Activated CD4-positive, alpha-beta T cell treated with anti-CD3 and anti-CD28 coated beads, Interleukin-2, amount 50 U/mL, for 1 hour (primary cell): Measurements from ENCODE around the gene APMAP.
"Not testable (repeated sequence)": the region's sequence is repeated elsewhere in the genome, so short reads cannot be mapped to it uniquely, and the experiment has no call there.

Experiments used
- DNase-seq: peaks from one replicate; pipeline ENCODE4 v3.0.0-alpha.2; 2020

APMAP gene

DNA sequence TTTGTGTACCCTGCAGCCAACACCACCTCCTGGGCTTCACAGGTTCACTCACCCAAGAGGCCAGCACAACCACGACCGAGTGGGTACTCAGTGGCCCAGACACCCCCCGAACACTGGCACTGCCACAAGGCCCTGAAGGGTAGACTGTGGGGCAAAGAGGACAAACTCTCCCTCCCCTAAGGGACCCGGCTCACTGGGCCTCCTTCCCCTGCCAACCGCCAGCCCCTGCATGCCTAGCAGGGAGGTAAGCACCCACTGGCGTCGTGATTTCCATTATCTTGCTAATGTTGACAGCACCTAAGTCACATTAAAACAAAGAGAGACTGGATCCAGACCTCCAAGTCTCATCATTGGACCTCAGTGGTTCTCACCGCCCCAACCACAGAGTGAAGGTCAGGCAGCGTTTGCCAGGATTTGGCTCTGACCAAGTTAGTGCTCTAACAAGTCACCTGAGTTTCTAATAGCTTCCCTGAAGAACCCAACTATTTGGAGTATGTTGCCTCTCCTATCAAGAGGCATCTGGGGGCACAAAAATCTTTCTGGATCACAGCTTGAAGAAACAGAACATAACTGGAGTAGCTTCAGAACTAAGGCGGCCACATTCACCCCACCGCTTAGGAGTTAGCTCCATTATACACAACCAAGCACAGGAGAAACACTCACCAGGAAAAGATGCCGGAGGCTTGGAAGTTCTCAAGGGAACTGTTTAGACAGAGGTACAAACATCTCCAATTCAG, 14.0 kb upstream of the APMAP start:
- DNase-seq: no peak

DNA sequence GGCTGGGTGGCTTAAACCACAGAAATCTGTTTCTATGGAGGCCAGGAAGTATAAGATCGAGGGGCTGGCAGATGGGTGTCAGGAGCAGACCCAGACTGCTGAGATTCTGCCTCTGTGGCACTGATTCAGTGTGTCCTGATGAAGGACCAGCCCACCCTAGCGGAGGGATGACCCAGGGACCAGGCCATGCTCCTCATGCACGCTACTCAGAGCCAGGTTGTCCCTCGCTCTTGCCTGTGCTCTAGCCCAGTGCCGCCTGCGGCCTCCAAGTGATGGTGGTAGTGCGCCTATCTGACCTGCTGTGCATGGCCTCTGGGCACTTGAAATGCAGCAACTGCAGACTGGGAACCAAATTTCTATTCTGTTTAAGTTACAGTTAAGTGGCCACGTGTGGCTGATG, 13.1 kb upstream of the APMAP start:
- DNase-seq: no peak

DNA sequence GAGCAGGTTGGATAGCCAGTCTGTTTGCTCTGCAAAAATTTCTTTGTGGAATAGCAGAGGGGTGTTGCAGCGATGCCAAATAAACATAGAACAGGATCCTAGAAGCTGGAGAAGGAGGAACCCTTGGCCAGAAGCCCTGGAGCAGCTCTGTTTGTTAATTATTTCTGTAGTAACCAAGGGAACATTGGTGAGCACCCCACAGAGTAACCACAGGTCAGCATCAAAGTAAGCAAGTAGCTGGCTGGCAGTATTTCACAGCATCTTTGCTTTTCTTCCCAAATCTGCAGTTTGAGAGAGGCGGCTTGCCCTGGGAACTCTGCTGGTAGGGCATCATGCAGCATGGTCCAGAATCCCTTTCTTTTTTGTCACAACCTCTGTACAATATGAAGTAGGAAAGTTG, 12.7 kb upstream of the APMAP start:
- no peak for DNase-seq

DNA sequence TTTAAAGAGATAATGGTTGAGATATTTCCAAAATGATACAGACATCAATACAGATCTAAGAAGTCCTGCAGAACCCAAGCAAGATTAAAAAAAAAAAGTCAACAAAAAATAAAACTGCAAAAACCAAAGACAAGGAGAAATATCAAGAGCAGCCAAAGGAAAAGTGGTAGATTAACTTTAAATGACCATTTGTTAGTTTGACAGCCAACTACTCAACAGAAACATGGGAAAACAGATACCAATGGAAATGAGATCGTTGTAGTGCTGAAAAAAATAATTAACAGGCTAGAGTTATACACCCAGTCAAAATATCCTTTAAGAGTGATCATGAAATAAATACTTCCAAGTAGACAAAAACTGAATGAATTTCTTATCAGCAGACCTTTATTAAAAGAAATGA, 10.5 kb upstream of the APMAP start:
- DNase-seq: no peak

DNA sequence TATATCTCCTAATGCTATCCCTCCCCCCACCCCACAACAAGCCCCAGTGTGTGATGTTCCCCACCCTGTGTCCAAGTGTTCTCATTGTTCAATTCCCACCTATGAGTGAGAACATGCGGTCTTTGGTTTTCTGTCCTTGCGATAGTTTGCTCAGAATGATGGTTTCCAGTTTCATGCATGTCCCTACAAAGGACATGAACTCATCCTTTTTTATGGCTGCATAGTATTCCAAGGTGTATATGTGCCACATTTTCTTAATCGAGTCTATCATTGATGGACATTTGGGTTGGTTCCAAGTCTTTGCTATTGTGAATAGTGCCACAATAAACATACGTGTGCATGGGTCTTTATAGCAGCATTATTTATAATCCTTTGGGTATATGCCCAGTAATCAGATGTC, 8.8 kb upstream of the APMAP start:
- not testable (repeated sequence) for DNase-seq

DNA sequence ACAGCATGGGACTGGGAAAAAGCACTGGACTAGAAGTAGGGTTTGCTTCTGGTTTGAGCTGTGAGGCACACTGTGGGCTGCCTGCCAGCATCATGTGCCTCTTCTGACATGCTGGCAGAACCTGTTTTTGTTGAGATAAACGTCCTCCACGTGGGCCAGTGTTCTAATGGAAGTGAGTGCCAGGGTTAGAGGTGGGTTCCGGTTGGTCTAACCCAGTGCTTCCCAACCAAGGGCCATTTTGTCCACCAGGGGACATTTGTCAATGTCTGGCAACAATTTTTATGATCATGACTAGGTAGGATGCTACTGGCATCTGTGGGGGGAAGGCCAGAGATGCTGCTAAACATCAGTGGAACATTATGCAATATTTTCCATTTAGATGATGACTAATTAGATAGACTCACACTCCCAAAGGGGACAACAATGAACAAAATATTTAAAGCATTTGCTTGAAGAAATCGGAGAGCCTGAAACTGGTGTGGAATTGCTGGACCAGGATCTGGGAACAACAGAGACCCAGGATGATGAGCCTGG, 7.8 kb upstream of the APMAP start:
- no peak for DNase-seq

DNA sequence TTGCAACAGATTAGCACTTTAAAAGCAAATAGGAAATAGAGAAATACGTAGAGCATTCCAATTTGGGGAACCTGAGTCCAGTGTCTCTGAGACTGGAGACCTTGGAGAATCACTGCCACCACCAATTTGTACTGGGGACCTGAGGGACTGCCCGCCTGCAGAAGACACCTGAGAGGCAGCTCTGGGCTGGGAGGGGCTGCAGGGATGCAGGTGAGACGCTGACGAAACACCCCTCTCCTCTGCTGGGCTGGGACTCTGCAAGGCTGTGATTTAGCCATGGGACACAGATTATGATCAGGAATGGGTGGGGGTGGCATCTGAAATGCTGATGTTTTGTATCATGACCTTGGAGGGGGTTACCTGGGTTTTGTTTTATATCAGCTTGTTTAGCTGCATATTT, 7.0 kb upstream of the APMAP start:
- DNase-seq: no peak

DNA sequence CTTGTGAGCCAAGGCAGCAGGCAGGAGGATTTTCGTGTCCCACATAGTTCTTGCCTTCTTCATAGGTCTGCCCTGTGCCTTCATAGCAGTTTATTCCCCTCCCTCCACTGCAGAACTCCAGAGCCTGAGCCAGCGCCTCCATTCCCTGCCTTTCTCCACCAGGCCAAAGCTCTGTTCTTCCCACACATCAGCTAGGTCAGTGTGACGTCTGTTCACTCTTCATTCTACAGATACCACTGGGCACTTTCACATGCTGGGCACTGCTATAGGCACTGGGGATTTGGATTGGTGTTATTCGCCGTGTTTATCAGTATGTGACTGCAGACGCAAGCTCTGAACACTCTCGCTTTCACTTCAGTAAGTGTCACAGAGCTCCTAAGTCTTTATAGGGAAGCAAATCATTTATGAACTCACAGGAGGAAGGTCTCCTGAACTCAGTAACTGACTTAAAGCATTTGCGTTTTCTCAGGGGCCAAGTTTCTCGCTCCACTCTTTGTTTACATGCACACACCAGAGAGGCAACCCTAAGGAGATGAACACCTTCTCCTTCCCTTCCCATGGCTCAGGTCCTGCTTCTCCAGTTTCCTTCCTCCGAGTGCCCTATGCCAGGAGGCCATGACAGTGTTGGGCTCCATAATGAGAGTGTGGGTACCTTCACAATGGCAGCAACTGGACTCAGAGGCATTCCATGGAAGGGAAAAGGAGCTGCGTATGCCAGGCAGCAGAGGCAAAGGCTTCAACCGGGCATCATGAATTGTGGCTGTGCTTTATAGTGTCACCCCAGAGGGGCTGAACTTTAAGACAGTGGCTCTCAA, 6.3 kb upstream of the APMAP start:
- no peak for DNase-seq

DNA sequence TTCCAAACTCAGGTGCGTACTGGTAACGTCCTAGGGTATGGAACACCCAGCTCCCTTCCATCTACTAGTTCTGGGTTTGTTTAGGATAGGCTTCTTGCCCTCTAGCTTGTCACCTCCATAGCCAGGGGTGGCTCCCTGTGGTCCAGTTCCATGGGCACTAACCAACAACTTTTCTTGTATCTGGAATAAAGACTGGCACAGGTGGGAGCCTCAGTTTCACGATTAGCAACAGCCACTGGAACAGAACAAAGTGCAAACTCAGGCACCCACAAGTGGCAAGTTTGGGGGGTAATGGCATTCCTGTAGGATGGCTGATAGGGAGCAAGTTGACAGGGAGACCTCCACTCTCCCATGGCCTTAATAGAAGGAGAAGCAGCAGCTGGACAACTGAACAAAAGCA, 5.6 kb upstream of the APMAP start:
- no peak for DNase-seq

DNA sequence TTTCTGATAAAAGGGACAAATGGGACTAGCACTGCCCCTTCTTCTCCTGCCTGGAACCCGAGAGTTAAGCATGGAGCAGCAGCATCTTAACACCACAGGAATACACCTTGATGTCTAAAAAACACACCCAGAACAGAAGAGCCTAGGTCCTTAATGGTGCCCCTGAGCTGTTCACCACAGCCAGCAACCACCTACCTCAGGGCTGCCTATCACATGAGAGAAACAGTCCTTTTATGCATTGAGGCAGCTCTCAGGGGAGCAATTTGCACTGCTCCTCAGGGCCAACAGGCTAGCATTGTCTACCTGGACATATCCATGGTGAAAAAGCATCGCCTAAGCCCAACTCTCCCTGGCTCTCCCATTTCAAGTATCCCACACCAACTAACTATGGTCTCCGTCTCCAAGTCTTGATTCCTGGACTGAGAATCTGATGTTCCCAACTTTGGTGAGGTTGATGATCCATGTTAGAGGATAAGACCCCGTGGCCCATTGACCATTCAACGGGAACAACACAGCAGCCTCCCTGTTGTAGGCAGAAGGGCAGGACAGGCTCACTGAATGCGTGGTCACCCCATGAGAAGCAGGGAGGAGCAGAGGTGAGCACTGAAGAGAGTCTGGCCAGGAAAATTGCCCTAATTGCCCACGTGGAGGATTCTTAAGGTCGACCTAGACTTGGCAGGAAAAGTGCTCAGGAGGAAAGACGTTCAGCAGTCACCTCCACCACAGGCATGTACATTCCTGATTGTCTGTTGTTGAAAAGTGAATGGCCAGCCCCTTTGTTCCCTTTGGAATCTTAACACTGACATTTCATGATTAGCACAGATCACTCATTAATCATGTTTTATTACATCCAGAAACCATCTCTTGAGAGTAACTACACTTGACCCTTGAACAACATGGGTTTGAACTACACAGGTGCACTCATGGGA, 4.2 kb upstream of the APMAP start:
- no peak for DNase-seq

DNA sequence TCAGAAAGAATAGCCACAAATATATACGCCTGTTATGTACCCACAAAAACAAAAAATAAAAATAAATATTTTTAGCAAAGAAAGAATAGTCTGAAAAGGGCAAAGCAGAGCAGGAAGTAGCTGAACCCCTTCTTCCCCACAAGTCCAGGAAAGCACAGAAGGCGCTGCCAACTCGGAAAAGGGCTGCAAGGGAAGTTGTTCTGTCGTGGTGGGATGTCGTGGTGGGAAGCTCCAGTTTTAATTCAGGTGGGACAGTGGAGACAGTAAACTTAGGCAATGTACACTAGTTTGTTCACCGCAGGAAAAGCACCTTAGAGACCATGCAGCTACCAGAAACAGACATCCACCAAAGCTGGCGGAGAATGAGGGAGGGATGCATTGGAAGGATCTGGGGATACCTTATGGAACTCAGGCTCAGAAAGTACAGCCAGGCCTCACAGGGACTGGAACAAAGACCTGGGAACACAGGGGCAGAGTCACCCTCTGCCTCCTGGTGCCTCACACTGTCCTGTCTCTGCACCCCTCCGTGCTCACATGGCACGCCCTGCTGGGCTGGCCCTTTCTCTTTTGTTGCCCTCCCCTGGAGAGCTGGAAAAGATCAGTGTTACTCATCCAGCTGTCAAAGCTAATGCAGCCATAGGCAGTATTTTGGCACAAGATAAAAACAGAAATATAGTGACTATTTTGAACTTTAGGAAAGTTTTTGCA, 3.3 kb upstream of the APMAP start:
- DNase-seq: no peak

DNA sequence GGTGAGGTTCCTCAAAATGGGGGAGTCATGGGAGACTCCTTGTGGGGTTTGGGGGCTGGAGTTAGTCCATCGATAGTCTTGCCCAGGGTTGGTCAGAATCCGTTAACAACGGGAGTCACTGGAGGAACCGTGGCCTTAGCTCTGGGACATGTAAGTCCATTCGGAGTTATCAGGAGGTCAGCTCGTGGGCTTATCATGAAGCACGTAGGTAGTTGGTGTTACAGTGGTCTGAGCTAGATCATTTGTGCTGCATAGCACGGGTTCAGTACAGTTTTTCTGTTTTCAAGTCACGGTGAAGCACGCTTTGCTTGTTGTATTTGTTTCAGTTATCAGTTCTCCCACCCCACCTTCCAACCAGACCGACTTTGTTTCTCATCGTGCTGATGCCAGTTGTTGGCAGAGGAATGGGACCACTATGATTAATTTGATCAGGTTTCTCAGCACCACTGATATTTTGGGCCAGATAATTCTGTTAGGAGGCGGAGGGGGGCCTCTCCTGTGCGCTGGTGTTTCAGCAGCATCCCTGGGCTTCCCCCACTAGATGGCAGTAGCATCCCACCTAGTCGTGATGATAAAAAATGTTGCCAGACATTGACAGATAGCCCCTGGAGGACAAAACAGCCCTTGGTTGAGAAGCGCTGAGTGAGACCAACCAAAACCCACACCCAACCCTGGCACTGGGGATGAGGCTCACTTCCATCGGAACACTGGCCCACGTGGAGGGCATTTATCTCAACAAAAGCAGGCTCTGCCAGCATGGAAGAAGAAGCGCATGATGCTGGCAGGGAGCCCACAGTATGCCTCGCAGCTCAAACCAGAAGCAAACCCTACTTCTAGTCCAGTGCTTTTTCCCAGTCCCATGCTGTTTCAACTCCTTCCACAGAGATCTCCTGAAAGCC, 2.2 kb upstream of the APMAP start:
- DNase-seq: peak; percentile 83

DNA sequence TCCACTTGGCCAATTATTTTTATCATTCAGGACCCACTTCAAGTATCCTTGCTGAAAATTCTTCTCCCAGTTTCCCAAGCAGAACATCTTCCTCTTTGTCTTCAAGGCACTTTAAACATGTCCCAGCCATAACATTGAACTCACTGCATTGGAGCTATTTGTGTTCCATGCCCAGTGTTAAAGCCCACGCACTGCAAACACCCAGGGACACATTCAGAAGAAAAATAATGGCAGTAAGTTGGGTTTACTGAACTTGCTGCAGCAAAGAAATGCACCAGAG, 1.6 kb upstream of the APMAP start:
- DNase-seq: no peak

DNA sequence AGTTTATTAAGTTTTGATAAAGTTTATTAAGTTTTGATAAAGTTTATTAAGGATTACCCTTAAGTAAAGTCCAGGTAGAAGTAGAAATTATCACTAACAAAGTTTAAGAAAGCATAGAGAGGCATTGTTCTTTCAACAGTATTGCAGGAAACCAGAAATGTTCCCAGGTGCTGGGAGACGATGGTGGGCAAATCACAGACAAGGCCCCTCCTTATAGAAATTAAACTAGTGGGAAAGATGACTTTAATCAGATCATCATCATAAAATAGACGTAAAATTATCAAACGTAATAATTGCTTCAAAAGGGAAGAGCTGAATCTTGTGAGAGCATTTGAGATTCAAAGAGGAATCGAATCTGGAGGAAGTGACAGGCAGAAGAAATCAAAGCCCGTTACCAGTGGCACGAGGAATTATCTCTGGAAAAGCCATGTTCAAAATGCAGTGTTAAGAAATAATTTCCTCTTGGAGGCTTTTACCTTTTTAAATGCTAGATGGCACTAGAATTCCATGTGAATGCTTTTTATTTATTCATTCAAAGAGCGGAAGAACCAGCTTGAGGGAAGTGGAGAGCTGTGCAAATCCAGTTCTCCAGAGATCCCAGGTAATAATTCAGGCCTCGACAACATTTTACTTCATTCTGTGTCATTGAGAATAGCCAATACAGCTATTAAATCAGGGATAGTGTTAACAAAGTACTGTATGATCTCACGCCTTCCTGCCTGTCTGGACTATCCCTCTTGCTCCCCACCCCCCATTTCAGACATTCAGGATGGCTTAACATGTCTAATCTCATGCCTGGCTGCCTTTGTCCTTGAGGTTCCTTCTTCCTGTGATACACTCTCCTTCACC, 1.0 kb upstream of the APMAP start:
- DNase-seq: no peak

DNA sequence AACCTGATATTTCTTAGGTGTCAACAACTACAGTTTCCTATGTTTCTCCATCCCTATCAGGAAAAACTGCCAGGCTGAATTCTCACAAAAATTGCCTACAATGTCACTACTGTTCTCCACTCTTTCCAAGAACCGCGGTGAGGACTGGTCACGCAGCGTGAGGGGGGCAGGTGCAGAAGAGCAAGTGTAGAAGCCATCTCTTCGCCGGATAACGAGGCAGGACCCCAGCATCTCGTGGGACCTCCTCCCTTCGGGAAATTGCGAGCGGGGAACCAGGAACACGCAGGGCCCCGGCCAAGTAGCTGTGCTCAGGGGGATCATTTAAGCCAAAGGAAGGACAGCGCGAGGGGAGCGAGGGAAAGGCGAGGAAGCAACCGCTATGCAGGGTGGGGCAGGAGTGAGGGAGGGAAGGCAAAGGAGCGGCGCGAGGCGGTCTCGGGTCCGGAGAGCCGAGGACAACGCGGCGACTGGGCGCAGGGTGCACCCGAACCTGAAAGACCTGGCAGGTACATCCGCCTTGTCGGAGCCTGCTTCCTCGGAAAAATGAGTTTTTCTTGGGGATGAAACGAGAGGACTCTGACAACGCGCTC, 559 bp downstream of the APMAP start:
- DNase-seq: no peak

DNA sequence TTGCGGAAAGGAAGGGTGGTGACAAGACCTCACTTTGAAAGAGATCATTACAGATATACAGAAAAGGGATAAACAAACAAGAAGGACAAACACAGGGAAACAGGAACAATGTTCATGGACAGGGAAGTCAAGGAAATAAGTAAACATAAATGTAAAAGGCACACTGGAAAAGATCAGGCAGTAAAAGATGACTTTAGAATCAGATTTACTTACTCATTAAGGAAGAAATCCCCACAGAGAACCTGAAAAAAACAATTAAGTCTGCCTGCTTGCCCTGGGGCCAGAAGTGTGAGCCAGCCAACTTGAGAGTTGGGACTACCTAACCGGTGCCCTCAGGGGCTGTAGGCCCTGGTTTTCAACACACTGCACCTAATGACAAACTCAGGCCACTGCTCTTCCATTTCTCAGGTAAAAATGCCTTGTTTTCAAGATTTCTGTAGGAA, 1.7 kb downstream of the APMAP start:
- no peak for DNase-seq

DNA sequence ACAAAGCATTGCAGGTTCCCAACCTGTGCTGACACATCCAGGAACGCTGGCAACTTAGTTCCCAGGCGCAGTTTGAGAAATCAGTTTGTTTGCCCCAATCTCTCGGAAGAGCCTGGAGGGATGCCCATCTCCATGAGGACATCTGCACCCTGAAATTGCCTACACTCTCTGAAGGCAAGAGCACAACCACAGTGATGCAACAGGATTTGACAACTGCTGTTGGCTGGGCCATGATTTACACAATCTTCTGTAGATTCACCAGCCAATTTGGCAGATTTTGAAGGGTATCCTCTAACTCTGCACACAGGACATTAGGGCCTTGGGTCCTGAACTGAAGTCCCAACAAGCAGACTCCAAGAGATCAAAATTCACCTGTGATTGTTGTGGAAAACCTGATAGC, 3.4 kb downstream of the APMAP start:
- DNase-seq: no peak

DNA sequence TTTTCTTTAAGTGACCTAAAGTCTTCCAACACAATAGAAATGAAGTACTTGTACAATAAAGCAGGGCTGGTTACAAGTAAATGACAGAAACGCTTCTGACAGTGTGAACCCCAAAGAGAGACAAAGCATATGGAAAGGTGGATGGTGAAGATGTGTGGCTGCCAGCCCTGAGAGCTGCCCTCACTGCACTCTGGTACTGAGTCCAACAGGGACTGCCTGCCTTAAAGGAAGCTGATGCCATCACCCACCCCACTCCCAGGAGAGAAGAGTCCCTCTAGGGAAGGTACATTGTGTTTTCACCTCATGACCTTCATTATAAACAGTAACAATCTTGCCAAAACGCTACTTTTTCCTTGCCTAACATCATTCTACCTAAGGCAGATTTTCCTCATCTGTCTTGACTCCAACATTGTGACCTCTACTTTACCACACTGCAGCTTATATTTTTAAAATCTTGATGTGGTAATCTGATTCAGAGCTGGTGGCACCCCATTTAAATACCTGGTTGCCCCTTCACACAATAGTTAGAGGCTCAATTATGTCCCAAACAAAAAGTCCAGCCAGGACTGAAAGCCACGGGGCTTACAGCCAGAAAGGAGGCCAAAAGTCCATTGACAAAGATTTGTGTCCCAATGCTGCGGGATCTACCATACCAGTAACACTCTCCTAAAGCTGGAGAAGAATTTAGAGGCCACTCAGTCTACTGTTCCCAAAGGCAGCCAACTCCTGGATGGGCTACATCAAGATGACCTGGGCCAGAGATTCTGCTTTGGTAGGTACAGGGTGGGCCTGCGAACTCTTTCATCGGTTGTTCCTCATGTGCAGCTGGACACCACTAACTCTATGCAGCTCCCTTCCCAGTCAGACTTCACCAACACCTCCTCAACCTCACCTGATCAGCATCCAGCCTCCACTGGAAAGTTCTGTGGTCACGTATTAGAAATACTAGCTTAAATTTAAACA, 4.4 kb downstream of the APMAP start:
- no peak for DNase-seq

DNA sequence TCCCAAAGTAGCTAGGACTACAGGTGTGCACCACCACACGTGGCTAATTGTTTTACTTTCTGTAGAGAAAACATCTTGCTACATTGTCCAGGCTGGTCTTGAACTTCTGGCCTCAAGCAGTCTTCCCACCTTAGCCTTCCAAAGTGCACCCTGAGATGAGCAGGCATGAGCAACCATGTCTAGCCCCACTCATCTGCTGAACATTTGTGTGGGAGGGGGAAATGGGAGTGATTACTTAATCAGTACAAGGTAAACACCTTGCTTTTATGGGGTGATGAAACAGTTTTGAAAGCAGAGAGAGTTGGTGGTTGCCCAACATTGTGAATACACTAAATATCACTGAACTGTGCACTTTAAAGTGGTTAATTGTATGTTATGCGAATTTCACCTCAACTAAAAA, 5.3 kb downstream of the APMAP start:
- DNase-seq: no peak
